ENCODE data around the gene ECPAS. TPM values are rescaled to one million over a fixed set of nuclear protein-coding genes. Genes with fewer than 3 reads are reported as not detected.
"Not testable (repeated sequence)": the region's sequence is repeated elsewhere in the genome, so short reads cannot be mapped to it uniquely, and the experiment has no call there.

ECPAS gene
- total RNA-seq, 1 donor from 2014 or later, result 98.0 TPM

GRCh38 chr9:111356481-111357244 is 127.5 kb downstream of the ECPAS start:
- peak; percentile 76 for DNase-seq (ENCODE audit: low read depth)

DNA sequence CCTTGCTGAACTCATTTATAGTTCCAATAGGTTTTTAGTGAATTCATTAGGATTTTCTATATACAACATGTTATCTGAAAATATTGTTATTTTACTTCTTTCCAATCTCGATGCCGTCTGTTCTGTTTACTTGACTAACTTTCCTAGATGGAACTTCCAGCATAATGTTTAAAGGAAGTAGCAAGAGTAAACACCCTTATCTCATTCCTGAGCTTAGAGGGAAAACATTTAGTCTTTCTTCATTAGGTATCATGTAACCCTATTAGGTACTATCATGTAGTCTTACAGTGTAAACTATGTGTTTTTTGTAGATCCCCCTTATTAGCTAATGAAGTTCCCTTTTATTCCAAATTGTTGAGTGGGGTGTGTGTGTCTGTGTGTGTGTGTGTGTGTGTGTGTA is 131.6 kb downstream of the ECPAS start:
- no peak for DNase-seq (ENCODE audit: low read depth)

DNA sequence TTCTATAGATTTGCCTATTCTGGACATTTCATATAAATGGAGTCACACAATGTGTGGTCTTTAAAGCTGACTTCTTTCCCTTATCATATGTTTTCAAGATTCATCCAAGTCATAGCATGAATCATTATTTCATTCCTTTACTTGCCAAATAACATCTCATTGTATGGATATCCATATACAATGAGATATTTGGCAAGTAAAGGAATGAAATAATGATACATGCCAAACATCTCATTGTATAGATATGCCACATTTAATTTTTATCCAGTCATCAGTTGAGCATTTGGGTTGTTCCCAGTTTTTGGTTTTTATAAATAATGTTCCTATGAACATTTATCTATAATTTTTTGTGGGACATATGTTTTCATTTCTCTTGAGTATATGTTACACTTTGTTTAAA is 133.6 kb downstream of the ECPAS start:
- no peak for DNase-seq (ENCODE audit: low read depth)

DNA sequence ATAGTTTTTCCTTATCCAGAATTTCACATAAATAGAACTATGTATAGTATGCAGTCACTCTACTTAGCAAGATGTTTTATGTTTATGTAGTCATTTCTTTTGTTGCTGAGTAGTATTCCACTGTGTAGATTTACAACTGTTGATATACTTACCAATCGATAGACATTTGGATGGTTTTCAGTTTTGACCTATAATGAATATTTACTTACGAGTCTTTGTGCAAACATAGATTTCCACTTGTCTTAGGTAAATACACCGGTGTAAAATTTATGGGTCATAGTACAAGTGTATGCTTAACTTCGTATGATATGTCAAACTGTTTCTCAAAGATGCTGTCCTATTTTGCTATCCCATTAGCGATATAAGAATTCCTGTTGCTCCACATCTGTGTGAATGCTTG is 134.4 kb downstream of the ECPAS start:
- no peak for DNase-seq (ENCODE audit: low read depth)

GRCh38 chr9:111348821-111349271 is 135.3 kb downstream of the ECPAS start:
- DNase-seq (ENCODE audit: low read depth), result no peak

DNA sequence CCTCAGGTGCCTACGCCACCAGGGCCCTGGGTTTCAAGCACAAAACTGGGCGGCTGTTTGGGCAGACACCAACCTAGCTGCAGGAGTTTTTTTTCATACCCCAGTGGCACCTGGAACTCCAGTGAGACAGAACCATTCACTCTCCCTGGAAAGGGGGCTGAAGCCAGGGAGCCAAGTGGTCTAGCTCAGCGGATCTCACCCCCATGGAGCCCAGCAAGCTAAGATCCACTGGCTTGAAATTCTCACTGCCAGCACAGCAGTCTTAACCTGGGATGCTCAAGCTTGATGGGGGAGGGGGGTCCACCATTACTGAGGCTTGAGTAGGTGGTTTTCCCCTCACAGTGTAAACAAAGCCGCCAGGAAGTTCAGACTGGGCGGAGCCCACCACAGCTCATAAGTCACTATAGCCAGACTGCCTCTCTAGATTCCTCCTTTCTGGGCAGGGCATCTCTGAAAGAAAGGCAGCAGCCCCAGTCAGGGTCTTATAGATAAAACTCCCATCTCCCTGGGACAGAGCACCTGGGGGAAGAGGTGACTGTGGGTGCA is 149.8 kb downstream of the ECPAS start:
- DNase-seq (ENCODE audit: low read depth), result not testable (repeated sequence)

DNA sequence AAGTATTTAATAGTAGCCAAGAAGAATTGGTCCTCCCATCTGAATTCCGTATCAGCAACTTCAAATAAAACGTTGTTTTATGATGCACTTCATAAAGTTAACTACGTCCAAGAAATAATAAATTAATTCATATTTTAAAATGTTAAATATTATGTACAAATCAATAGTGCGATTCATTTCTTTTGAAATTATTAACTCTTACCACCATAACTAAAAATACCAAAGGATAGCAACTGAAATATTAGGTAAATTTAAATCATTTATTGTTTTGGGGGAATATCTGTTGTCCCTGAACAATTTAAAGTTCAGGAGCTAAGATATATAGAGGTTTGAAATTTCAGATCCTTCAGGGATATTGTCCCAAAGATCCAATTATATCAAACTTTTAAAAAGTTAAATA is 154.1 kb downstream of the ECPAS start, which contains the start of gene OR2K2:
TSS of gene OR2K2 (minus strand) at position 101 of the 400 bp plus-strand sequence. CDS start 1,791 bp downstream, outside the sequence.
- DNase-seq (ENCODE audit: low read depth), result no peak

- peak; percentile 25 for DNase-seq (ENCODE audit: low read depth)
Measured at GRCh38 chr9:111320631-111321030, 163.6 kb downstream of the ECPAS start.

- DNase-seq (ENCODE audit: low read depth), result no peak
Measured at GRCh38 chr9:111316796-111317195, 167.4 kb downstream of the ECPAS start.

Other genes starting within 250 kb of the ECPAS start
- 0.19 TPM in 1 of 2 replicates, not detected in the other for gene OR2K2, start 154.2 kb downstream of the ECPAS start, total RNA-seq
- gene ZNF483, start 40.8 kb upstream of the ECPAS start, total RNA-seq, result 1.2 TPM in 2 replicates
- gene PTGR1, start 115.3 kb upstream of the ECPAS start, total RNA-seq, result 56.4 and 72.9 TPM in 2 replicates
- 8.5 and 9.3 TPM in 2 replicates for gene DNAJC25, start 147.0 kb upstream of the ECPAS start, total RNA-seq
- gene GNG10, start 177.2 kb upstream of the ECPAS start, total RNA-seq, result 62.6 and 64.2 TPM in 2 replicates

Measured in myocyte (in vitro differentiated cells).